ENCODE data around the gene KYNU. TPM values are rescaled to one million over a fixed set of nuclear protein-coding genes. Genes with fewer than 3 reads are reported as not detected.

The KYNU gene
- total RNA-seq, 1 donor from 2014 or later = 2.7 TPM

- no peak overlapping the region for H3K4me3 ChIP-seq (ENCODE audit: low read depth, low read length)
- H3K36me3 ChIP-seq (ENCODE audit: control insufficient read depth, insufficient read depth, low read length) = no peaks in the 10 kb centered on the region
- TF ChIP-seq, protein P1, sequence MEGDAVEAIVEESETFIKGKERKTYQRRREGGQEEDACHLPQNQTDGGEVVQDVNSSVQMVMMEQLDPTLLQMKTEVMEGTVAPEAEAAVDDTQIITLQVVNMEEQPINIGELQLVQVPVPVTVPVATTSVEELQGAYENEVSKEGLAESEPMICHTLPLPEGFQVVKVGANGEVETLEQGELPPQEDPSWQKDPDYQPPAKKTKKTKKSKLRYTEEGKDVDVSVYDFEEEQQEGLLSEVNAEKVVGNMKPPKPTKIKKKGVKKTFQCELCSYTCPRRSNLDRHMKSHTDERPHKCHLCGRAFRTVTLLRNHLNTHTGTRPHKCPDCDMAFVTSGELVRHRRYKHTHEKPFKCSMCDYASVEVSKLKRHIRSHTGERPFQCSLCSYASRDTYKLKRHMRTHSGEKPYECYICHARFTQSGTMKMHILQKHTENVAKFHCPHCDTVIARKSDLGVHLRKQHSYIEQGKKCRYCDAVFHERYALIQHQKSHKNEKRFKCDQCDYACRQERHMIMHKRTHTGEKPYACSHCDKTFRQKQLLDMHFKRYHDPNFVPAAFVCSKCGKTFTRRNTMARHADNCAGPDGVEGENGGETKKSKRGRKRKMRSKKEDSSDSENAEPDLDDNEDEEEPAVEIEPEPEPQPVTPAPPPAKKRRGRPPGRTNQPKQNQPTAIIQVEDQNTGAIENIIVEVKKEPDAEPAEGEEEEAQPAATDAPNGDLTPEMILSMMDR (IDR thresholded peaks at IDR 0.05; ENCODE audit: insufficient read depth, low read length, poor library complexity, severe bottlenecking) = no peak
- no peak for DNase-seq (ENCODE audit: low read depth)
- no peaks in the 10 kb centered on the region for H3K27me3 ChIP-seq (ENCODE audit: control insufficient read depth, insufficient read depth, low read length)
Measured at GRCh38 chr2:142981069-142981378, 103.6 kb downstream of the KYNU start.

GRCh38 chr2:142981756-142982155 is 104.3 kb downstream of the KYNU start:
- TF ChIP-seq, protein P1 (IDR thresholded peaks at IDR 0.05; ENCODE audit: insufficient read depth, low read length, poor library complexity, severe bottlenecking) = no peak
- no peak for DNase-seq (ENCODE audit: low read depth)
- no peaks in the 10 kb centered on the region for H3K27me3 ChIP-seq (ENCODE audit: control insufficient read depth, insufficient read depth, low read length)

DNA sequence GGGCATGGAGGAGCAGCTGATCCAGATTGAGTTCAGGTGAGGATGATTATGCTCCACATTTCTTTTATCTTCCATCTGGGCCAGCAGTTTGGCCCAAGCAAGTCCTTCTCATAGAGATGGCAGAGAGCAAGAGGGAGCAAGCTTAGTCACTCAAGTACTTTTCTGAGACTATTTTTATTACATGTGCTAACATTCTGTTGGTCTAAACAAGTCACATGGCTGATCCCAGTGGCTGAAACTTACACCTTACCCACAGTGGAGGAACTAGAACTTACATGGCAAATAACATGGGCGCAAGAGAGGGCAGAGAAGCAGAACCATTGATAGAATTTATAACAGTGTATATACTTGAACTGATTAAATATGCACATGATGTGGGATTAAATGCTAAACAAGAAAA is 105.7 kb downstream of the KYNU start:
- TF ChIP-seq, protein P1 (IDR thresholded peaks at IDR 0.05; ENCODE audit: insufficient read depth, low read length, poor library complexity, severe bottlenecking) = no peak
- no peaks in the 10 kb centered on the region for H3K27me3 ChIP-seq (ENCODE audit: control insufficient read depth, insufficient read depth, low read length)
- no peaks in the 10 kb centered on the region for H3K36me3 ChIP-seq (ENCODE audit: control insufficient read depth, insufficient read depth, low read length)
- DNase-seq (ENCODE audit: low read depth) = no peak
- H3K4me3 ChIP-seq (ENCODE audit: low read depth, low read length) = no peak overlapping the region

More at GRCh38 chr2:142981756-142982155, 104.3 kb downstream of the KYNU start:
- Histone ChIP-seq H3K36me3 (ENCODE audit: control insufficient read depth, insufficient read depth, low read length) (no peaks in the 10 kb centered on the region), H3K4me3 (ENCODE audit: low read depth, low read length) (no peak overlapping the region)

DNA sequence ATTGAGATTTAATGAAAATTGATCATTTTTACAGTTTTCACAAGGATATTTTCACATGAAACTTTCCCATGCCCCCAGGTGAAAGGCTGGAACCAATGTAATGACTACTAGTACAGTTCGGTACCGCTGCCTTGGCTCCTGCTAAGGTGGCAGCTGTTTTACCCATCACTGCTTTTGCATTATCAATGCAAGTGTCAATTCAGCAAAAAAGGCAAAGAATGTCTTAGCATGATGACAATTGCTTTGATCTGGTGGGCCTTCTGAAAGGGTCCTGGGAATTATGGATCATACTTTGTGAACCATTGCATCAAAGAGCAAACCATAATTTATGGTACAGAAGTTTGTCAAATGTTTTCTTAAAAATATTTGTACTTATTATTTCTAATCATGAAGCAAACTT is 107.2 kb downstream of the KYNU start:
- no peak overlapping the region for H3K4me3 ChIP-seq (ENCODE audit: low read depth, low read length)
- TF ChIP-seq, protein P1 (IDR thresholded peaks at IDR 0.05; ENCODE audit: insufficient read depth, low read length, poor library complexity, severe bottlenecking) = no peak

GRCh38 chr2:142987044-142987443 is 109.6 kb downstream of the KYNU start:
- Histone ChIP-seq H3K4me3 (ENCODE audit: low read depth, low read length) (no peak overlapping the region), H3K36me3 (ENCODE audit: control insufficient read depth, insufficient read depth, low read length) (no peaks in the 10 kb centered on the region), H3K27me3 (ENCODE audit: control insufficient read depth, insufficient read depth, low read length) (no peaks in the 10 kb centered on the region)
- TF ChIP-seq, protein P1 (IDR thresholded peaks at IDR 0.05; ENCODE audit: insufficient read depth, low read length, poor library complexity, severe bottlenecking) = no peak
- DNase-seq (ENCODE audit: low read depth) = no peak

More for the DNA sequence above, 107.2 kb downstream of the KYNU start:
- Histone ChIP-seq H3K27me3 (ENCODE audit: control insufficient read depth, insufficient read depth, low read length) (no peaks in the 10 kb centered on the region), H3K36me3 (ENCODE audit: control insufficient read depth, insufficient read depth, low read length) (no peaks in the 10 kb centered on the region)
- no peak for DNase-seq (ENCODE audit: low read depth)

Measured in kidney epithelial cell (primary cell).